GM18868 (cell line): Measurements from ENCODE around the gene WDR5.

ENCODE experiments used
- ATAC-seq: cut with Tn5 transposase; IDR thresholded peaks from one replicate; pipeline ENCODE4 v1.9.1; 2021; ENCODE audit warnings: mild to moderate bottlenecking, moderate library complexity; ENCODE audit not compliant: unreplicated experiment

The WDR5 gene

GRCh38 chr9:134157378-134157885 lies 21.6 kb downstream of the WDR5 start:
- no peak for ATAC-seq

- ATAC-seq, result no peak
Observed at GRCh38 chr9:134158242-134158641, 22.4 kb downstream of the WDR5 start.

GRCh38 chr9:134158753-134159392 lies 23.0 kb downstream of the WDR5 start:
- ATAC-seq, result no peak

GRCh38 chr9:134159566-134160245 lies 23.8 kb downstream of the WDR5 start:
- no peak for ATAC-seq

GRCh38 chr9:134161647-134162046 lies 25.8 kb downstream of the WDR5 start:
- ATAC-seq, result no peak

GRCh38 chr9:134162212-134162775 lies 26.4 kb downstream of the WDR5 start:
- ATAC-seq, result no peak

GRCh38 chr9:134162926-134163370 lies 27.1 kb downstream of the WDR5 start:
- no peak for ATAC-seq

- no peak for ATAC-seq
Observed at GRCh38 chr9:134163371-134164196, 27.7 kb downstream of the WDR5 start.

GRCh38 chr9:134164879-134165278 lies 29.0 kb downstream of the WDR5 start:
- ATAC-seq, result no peak

- ATAC-seq, result no peak
Observed at GRCh38 chr9:134165357-134166315, 29.8 kb downstream of the WDR5 start.

GRCh38 chr9:134166374-134166773 lies 30.5 kb downstream of the WDR5 start:
- no peak for ATAC-seq

GRCh38 chr9:134167530-134167931 lies 31.6 kb downstream of the WDR5 start:
- ATAC-seq, result no peak

- ATAC-seq, result no peak
Observed at GRCh38 chr9:134168757-134169550, 33.1 kb downstream of the WDR5 start.

GRCh38 chr9:134169724-134170401 lies 34.0 kb downstream of the WDR5 start:
- no peak for ATAC-seq

GRCh38 chr9:134170532-134171315 lies 34.8 kb downstream of the WDR5 start:
- ATAC-seq, result no peak

- ATAC-seq, result no peak
Observed at GRCh38 chr9:134171316-134172197, 35.7 kb downstream of the WDR5 start.
